Measurements from ENCODE around the gene SFXN2.

DNA sequence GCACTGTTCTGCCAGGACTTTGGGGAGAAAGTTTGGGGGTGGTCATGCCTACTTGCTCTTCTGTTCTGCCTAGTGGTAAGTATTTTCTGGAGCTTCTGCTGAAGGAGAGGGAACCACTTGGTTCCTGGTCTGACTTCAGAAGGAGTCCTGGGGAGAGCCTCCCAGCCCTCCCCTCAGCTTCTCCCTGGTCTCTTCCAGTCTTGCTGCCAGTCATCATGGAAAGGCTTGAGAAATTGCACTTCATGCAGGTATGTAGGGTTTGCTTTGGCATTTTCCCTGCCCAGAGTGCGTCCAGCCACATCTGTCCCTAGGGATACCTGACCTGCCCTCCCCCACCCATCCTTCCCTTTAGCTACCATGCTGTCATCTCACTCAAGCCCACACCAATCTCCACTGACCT is 18.2 kb downstream of the SFXN2 start:
- TF ChIP-seq, protein P1, sequence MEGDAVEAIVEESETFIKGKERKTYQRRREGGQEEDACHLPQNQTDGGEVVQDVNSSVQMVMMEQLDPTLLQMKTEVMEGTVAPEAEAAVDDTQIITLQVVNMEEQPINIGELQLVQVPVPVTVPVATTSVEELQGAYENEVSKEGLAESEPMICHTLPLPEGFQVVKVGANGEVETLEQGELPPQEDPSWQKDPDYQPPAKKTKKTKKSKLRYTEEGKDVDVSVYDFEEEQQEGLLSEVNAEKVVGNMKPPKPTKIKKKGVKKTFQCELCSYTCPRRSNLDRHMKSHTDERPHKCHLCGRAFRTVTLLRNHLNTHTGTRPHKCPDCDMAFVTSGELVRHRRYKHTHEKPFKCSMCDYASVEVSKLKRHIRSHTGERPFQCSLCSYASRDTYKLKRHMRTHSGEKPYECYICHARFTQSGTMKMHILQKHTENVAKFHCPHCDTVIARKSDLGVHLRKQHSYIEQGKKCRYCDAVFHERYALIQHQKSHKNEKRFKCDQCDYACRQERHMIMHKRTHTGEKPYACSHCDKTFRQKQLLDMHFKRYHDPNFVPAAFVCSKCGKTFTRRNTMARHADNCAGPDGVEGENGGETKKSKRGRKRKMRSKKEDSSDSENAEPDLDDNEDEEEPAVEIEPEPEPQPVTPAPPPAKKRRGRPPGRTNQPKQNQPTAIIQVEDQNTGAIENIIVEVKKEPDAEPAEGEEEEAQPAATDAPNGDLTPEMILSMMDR (conservative IDR thresholded peaks at IDR 0.05 in 1 of 2, IDR thresholded peaks at IDR 0.05 in 1 of 2; ENCODE audit: low read depth in 1 of 2, low read length in 2 of 2) = no peak
- TF ChIP-seq EZH2 (IDR thresholded peaks at IDR 0.05; ENCODE audit: low read length, missing control alignments) = no peak

All from fibroblast of lung (primary cell).